Activated effector memory CD4-positive, alpha-beta T cell treated with anti-CD3 and anti-CD28 coated beads, Interleukin-2, amount 50 U/mL, for 16 hours (primary cell): ENCODE data around the gene SORL1.

Source experiments
- DNase-seq: peaks from one replicate; pipeline ENCODE4 v3.0.0-alpha.2; 2020

The SORL1 gene

DNA sequence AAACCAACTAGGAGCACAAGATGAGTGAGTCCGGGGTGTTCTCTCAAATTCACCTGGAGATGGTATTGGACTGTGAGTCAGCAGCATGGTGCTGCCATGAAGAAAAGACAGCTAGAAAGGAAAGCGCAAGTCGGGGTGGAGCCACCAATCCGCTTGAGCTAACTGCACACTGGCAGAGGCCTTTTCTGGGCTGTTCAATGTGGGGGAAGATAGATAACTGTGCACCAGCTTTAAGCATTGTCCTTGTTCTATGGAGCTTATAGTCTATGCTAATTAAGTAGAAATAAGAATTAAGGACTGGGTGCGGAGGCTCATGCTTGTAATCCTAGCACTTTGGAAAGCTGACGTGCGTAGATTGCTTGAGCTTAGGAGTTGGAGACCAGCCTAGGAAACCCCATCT, 22.6 kb downstream of the SORL1 start:
- no peak for DNase-seq

DNA sequence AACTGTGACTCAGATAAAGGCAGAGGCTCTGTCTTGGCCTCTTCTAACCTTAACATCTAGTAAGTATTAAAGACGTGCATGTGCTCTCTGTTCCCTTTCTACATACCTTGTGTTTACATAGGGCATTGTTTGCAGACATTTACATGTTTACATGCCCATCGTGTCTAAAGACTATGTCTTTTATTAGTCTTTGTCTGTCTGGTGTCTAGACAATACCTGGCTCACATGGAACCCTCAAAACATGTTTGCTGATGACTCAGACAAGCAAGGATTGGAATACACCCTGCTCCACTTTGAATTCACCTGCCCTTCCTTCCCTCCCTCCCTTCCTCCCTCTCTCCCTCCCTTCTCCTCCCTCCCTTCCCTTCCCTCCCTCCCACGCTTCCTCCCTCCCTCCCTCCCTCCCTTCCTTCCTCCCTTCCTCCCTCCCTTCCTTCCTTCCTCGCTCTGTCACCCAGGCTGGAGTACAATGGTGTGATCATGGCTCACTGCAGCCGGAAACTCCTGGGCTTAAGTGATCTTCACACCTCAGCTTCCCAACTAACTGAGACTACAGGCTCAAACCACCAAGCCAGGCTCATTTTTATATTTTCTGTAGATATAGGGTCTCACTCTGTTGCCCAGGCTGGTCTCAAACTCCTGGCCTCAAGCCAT, 24.4 kb downstream of the SORL1 start:
- no peak for DNase-seq

DNA sequence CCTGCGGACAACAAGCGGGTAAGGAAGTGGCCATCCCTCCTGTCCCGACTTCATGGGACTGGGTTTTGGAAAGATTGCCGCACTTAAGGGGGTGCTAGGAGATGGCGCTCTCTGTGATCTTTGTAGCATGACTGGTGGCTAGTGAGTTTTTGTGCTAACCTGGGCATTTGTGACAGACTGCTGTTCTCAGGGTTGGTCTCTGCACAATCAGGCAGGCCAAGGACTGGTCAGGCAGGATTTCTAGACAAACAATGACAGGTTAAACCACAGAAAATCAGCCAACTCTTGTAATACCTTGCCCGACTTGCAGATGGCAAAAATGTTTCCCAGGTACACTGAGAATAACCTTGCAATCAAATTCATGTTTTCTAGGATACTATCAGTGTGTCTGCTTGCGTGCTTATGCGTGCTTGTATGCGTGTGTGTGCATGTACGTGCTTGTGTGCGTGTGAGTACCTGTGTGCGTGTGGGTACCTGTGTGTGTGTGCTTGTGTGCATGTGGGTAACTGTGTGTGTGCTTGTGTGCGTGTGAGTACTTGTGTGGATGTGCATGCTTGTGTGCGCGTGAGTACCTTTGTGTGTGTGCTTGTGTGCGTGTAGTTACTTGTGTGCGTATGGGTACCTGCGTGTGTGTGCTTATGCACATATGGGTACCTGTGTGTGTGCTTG, 26.2 kb downstream of the SORL1 start:
- DNase-seq, result no peak

DNA sequence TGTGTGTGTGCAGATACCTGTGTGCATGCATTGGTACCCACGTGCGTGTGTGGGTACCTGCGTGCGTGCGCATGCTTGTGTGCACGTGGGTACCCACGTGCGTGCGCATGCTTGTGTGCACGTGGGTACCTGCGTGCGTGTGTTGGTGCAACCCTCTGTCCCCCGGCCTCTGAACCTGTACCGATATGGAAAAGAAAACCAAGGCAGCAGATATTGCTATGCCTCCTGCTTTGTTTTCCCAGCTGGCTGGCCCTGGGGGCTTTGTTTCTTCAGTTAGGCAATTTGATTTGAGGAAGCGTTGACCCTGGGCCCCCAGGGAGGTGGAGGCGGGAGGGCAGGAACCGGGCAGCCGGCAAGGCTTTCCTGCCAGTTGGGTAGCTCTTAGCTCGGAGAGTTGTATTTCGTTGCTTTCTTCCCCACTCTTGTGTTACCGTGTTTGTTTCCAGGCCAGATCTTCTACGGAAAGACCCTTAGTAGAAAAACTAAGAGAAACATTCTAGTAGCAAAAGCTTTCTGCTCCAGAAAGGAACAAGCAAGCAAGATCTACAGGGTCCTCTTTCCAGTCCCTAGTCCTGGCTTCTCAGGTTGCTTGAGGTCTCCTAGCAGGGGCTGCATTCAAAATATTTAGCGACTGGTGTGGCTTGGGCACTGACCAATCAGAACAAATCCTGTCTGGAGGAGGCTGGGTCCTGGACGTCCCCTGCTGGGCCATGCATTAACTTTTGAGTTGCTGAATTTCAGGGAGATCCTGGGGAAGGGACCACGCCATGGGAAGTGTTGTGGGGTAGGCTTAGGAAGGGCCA, 27.0 kb downstream of the SORL1 start:
- no peak for DNase-seq

DNA sequence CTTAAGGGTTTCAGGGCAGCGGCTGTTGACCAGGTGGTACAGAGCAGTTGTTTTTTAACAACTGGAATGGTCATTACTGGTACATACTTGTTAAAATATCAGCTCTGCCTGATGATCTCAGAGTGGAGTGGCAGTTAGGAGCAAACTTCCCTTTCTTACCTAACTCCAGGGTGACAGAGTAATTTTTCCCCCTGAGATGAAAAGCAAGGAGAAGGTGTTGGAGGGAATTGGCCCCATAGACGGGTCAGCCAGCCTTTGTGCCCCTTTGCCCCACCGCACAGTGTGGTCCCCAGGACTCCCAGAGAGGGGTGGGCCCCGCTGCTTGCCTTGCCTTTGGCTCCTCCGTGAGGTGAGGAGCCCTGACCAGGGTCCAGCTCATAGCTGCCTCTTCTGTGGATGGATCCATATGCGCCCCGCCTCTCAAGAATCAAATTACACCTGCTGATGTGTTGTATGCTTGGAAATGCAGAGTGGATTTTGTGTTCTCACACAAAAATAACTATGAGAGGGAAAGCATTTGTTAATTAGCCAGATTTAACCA, 27.7 kb downstream of the SORL1 start:
- no peak for DNase-seq

DNA sequence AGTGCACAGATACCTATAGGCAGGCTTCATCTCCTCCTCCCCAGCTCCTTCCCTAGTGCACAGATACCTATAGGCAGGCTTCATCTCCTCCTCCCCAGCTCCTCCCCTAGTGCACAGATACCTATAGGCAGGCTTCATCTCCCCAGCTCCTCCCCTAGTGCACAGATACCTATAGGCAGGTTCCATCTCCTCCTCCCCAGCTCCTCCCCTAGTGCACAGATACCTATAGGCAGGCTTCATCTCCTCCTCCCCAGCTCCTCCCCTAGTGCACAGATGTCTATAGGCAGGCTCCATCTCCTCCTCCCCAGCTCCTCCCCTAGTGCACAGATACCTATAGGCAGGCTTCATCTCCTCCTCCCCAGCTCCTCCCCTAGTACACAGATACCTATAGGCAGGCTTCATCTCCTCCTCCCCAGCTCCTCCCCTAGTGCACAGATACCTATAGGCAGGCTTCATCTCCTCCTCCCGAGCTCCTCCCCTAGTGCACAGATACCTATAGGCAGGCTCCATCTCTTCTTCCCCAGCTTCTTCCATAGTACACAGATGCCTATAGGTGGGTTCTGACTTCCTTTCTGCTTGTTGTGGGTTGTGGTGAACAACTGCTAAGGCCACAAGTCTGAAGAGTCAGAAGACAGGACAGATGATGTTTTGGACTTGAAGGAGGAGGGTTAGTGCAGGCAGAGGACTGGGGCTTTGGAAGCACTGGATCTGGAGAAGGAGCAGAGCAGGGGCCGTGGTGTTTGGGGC, 29.5 kb downstream of the SORL1 start:
- DNase-seq, result peak; percentile 73

DNA sequence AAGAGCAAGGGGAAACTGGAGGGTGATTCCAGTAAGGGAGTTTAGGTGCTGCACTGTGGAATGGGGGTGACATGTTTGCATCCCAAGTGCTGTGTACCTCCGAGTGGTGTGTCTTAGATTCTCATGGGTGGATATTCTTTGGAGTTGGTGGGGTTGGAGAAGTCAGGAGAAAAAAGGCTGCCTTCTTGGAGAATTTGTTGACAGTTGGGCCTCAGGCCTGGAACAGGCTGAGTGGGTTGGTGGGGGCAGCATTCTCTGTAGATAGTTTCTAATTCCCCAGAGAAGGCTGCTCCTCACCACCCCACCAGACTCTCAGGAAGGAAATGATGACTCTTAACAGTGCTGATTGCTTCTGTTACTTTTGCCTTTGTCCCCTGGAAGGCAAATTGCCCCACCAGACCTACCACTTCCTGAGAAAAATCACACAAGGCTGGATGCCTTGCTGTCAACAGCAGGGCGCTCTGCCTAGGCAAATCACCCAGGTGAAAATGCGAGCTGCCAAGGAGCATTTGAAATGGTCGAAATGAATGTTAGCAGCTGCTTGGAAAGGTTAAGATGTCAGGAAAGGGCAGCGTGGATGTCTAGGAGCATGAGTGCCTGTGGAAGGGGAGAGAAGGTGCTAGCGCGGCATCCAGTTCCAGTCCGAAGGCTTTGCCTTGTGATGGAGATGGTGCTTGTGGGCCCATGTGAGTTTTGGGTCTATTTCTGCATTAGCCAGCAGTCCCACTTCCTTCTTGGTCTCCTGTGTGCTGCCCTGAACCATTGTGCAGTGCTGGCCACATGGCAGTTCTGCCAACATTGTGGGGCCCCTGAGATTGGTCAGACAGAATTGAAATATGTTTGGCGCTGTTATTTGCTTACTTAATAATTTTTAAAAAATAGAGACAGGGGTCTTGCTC, 30.4 kb downstream of the SORL1 start:
- peak; percentile 81 for DNase-seq

DNA sequence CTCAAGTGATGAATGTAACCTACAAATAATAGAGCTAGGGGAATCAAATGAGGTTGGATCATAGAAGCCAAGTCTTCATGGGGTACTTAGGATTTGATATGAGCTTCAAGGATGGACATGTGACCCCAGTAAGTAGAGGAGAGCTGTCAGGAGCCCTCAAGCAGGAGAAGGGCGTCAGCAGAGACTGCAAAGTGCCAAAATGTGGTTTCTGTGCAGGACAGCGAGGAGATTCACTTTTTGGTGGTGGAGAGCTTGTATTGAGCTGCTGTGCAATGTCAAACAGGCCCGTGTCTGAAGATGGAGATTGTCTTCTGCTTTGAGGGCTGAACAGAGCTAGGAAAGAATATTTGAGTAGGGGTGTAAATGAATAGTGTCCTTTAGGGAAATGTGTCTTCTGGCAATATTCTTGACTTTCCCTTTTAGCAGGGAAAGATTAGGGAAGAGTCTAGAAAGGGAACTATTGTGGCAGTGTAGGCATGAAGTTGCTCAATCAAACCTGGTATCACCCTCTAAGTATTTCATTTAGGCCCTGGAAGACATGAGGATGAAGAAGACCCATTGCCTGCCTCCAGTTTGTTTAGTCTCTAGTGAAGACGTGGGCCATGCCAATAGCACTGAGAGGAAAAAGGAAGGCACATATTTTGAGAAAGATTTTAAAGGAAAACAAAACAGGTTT, 31.8 kb downstream of the SORL1 start:
- DNase-seq, result no peak

DNA sequence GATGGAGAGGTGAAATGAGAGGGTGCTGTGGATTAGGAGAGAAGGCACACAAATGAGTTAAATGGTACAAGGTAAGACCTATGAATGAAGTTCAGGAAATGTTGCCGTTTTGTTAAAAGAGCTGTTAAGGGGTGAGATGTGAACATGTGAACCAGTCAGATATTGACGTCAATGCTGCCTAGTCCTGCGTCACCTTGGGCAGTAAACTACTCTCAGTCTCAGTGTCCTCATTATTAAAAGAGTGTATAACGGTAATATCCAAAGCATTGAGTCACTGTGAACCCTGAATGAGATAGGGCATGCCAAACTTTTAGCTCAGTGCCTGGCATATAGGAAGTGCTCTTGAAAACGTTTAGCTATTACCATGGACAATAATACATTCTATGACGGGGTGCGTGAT, 33.1 kb downstream of the SORL1 start:
- no peak for DNase-seq

DNA sequence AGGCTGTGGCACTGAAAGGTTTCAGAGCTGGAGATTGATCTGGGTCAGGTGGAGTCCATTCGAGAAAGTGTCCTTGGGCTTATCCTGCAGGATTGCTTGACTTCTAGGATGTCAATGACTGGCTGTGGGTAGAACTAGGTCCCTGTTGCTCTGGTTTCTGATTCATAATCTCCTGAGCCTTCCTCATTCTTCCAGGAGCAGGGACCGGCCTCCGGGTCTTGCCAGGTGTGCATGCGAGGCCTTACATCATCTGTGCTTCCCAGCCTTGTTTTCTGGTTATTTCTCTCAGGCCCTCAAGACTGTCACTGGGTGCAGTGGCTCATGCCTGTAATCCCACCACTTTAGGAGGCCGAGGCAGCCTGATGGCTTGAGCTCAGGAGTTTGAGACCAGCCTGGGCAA, 33.9 kb downstream of the SORL1 start:
- no peak for DNase-seq

DNA sequence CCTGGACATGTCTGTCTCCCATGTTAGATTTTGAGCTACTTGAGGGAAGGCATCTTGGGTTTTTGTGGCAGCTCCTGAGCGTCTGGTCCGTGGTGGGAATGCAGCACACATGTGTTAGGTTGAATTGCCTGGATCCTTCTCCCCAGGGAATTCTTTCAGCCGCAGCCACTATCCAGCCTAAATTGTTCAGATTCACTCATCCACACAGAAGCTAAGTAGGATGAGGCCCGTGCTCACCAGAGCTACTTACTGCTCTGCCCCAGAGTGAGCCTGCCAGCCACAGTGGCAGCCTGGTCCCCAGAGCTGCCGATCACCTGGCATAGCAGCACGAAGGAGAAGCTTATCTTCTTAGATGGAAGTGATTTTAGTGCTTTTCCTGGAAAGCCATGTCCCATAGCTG, 35.1 kb downstream of the SORL1 start:
- no peak for DNase-seq

DNA sequence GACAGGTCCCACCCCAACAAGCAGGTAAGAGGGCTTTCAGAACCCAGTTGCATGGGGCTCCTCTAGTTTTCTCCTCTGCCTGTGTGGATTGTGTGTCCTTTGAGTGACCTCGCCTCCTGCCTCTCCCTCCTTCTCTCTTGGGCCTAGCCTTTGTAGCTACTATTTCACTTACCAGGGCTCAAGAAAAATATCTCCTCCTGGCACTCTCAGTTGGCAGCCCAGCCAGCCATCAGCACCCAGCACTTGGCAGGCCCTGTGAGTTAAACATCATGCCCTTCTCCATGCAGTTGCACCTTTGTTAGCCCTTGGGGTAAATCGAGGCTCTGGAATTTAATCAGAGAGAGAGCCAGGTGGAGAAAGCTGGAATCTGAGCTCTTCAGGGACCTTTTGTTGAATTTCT, 36.1 kb downstream of the SORL1 start:
- DNase-seq, result no peak

DNA sequence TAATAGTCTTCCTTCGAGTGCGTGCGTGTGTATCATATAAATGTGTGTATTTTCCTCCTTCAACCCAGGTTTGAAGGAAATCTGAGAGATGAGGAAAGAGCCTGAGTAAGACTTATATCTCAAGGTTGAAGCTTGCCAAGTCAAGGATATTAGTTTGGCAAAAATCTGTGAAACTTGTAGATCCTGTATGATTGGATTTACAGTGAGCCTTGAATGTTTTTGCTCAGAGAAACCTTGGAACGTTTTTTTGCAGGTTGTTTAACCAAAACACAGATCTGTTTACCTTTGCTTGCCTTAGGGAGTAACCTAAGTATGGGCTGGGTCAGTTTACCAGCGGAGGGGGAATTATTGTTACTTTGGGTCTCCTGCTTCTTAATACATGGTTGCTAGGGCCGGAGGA, 36.5 kb downstream of the SORL1 start:
- DNase-seq, result no peak

DNA sequence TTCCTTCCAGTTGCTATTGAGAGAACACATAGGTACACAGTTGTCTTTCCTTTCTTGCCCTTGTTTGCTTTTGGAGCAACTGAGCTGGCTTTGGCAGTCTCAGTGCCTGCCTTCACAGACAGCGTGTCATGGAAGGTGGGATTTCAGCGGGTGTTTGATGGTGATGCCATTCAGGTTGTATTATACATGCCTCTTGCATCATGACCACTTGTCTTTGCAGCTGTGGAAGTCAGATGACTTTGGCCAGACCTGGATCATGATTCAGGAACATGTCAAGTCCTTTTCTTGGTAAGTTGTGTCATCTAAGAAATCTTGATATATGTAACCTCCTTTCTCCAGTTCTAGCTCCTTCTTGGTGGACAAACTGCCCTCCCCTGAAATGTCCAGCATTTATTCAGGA, 37.7 kb downstream of the SORL1 start:
- DNase-seq, result no peak

DNA sequence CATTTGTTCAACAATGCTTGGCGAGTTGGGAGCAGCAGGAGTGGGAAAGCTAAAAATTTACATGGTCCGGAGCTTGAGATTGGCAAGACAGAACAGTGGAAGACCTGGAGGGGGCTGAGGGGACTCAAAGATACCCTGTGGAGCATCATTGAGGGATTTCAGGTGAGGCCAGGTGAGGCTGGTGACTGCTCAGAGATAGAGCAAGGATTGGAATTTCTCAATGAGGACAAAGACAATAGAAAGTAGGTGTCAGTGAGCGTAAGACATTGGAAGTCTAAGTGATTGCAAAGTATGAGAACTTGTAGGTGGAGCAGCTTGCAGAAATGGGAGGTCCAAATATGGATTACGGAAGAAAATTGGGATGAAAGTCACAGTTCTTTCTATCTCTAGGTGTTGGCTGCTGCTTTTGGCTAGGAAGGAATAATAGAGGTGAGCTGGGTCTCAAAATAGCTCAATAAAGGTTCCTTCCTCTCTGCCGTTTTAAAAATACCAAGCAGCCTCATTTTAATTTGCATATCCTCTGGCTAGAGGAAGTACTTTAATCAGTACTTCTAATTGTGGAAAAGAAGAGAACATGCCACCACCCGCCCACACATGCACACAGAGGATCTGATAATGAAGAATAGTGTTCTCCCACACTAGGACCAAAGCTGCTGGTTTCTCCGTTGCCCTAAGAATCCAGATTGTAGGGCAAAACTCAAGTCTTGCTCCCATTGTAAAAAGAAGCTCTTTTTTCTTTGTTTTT, 42.4 kb downstream of the SORL1 start:
- DNase-seq, result peak; percentile 78

DNA sequence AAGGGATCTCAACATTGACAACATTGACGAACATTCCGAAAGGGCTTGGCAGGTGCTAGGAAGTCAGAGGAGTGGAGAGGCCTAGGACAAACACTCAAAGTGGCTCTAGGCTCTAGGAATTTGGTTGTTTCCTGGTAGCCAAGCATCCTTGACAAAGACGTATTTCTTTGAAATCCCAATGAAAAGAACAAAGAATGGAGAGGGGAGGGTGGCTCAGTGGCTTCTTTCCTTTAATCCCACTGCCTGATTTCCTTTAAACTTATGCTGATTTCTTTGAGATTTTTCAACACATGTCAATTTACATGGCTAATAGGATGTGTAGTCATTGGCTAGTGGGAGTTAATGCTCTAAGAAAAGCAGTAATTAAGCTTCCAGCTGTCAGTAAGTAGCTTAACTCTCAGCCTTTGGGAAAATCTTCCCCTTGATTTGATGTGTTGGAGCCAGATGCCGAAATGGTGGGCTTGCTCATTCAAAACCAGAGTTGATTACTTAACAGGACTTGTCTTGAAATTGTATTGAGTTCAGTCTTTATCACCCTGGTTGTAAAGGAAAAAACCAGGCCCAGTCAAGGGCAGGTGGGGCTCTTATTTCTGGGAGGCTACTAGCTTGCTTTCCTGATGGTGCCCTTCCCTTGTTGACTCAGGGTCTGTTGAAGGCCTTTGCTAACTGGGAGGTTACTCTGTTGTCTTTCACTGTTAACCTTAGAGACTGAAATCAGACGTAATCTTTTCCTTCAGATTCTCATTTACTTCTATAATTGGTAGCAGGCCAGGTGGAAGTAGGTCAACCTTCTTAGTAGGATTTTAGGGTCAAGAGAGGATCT, 45.3 kb downstream of the SORL1 start:
- DNase-seq, result no peak

DNA sequence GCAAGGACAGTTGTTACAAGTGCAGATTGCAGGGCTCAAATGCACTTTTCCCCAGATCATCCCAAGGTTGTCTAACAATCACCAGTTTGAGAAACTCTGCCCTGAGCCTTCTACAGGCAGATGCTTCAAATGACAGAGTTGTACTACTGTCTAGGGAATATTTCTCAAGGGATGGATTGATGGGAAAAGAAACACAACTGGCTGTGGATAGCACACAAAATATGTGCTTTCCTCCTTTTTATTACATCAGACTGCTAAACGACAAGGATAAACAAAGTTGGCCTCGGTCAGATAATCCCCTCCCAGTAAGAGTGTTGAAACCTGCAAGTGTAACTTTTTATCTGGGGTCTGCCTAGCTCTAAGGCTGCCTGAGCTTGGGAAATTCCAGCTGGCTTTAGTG, 47.3 kb downstream of the SORL1 start:
- DNase-seq, result no peak

DNA sequence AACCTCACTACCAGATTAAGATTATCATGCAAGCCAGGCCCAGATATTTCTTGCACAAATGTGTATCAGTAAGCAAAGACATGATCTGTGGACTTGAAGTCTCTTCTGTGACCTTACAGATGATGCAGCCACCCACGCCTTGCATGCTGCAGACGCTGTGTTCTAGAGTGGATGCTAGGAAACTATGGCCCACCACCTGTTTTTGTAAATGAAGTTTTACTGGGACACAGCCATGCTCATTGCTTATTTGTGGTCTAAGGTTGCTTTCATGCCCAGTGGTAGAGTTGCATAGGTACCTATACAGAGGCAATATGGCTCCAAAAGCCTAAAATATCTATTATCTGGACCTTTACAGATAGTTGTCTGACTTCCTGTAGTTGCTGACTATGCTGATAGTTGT, 48.2 kb downstream of the SORL1 start:
- no peak for DNase-seq

DNA sequence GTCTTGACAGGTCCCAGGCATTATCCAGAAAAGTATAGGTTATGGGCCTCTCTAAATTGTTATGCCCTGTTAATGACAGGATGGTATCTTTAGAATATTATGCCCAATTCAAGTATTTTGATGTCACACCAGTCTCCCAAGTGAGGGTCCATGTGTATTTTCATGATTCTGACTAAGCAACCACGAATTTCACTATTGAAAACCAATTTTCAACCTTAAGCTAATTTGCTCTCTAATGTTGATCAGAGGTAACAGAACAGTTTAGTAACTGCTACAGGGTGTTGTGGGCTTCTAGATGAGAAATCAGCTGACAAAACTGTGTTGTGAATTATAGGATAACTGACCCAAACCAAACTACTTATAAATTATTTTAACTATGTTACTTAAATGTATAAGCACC, 48.6 kb downstream of the SORL1 start:
- DNase-seq, result no peak

DNA sequence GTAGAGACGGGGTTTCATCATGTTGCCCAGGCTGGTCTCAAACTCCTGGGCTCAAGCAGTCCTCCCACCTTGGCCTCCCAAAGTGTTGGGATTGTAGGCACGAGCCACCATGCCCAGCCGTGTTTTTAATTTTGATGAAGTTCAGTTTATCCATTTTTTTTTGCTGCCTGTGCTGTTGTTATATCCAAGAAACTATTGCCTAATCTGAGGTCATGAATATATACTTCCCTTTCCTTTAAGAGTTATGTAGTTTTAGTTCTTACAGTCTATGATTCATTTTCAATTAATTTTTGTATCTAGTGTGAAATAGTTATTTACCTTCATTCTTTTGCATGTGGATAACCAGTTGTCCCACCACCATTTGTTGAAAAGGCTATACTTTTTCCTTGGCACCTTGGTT, 50.9 kb downstream of the SORL1 start:
- no peak for DNase-seq
